ENCODE data around the gene FRAT2.

- TF ChIP-seq, protein P1, sequence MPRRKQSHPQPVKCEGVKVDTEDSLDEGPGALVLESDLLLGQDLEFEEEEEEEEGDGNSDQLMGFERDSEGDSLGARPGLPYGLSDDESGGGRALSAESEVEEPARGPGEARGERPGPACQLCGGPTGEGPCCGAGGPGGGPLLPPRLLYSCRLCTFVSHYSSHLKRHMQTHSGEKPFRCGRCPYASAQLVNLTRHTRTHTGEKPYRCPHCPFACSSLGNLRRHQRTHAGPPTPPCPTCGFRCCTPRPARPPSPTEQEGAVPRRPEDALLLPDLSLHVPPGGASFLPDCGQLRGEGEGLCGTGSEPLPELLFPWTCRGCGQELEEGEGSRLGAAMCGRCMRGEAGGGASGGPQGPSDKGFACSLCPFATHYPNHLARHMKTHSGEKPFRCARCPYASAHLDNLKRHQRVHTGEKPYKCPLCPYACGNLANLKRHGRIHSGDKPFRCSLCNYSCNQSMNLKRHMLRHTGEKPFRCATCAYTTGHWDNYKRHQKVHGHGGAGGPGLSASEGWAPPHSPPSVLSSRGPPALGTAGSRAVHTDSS (CRISPR knock-in tag; conservative IDR thresholded peaks at IDR 0.05) = no peak
- TF ChIP-seq POLR2G (IDR thresholded peaks at IDR 0.05; ENCODE audit: low read depth, low read length) (no peak), BHLHE40 (IDR thresholded peaks at IDR 0.05; ENCODE audit: low read length) (no peak)
Measured at GRCh38 chr10:97300980-97301379, 33.5 kb downstream of the FRAT2 start.
